Measurements from ENCODE around the gene CD164L2. TPM values are rescaled to one million over a fixed set of nuclear protein-coding genes. Genes with fewer than 3 reads are reported as not detected.

Gene CD164L2
- total RNA-seq, 4 donors from 2014 or later: 5.9 to 14.3 (median 10.3) TPM

DNA sequence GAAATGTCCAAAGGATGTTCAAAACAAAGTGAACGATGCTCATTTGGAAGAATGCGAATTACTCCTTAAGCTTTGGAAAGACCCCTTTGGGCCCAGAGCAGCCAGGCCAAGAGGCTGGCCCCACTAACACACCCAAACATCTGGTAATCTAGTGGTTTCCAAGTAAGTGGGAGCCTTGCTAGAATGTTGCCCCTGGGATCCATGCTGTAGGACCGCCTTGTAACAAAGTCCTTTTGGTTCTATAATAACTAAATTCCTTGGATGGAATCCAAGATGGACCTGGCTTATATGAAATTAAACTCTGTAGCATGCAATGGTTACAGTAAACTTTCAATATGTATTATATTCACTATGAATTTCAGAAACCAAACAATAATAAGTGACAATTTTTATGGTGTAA, 34.6 kb upstream of the CD164L2 start:
- Histone ChIP-seq H3K27me3 (no peaks in the 10 kb centered on the region), H3K27ac (peak overlapping the region; percentile 62), H3K4me3 (no peak overlapping the region), H3K4me1 (peaks cover 68% of the 10 kb centered on the region), H3K36me3 (peaks cover 46% of the 10 kb centered on the region), H3K9me3 (no peaks in the 10 kb centered on the region)
- WGBS: 82% methylated on average over 3 of the region's 3 CpGs
- no peak for TF ChIP-seq POLR2A (IDR thresholded peaks at IDR 0.05)
- TF ChIP-seq EP300 (IDR thresholded peaks at IDR 0.05): no peak
- no peak for DNase-seq (ENCODE audit: low spot score in 2 of 2)

DNA sequence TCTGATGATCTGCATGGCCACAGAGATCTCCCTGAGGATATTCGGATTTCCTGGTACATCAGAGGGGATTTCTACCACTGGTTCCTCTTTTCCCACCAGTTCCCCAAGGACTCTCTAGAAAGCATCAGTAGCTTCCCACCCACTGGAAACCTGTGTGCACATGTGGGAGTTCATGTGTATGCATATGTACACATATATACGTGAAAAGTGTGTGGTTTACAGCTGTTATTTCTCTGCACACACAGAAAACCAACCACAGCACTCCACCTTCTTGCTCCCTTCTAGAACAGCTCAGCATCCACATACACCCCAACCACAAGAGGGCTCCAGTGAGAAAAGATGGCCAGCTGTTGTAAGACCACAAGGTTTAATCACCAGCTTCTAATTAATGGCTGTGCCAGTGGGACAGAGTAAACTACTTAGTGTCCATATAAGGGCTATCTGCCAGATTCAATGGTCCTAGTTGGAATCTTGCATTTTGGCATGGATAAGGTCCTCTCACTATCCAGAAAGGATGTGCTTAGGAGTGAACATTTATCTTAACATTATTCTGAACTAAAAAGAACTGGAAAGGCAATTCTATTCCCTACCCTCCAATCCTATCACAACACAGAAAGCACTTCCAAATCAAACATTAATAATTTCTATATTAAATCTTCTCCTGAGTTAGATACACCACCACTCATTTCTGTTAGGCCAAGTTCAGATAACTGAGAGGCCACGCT, 33.4 kb upstream of the CD164L2 start:
- Histone ChIP-seq H3K36me3 (peaks cover 57% of the 10 kb centered on the region), H3K9me3 (no peaks in the 10 kb centered on the region), H3K27me3 (no peaks in the 10 kb centered on the region), H3K27ac (no peak overlapping the region), H3K4me1 (peaks cover 63% of the 10 kb centered on the region), H3K4me3 (no peak overlapping the region)
- DNase-seq (ENCODE audit: low spot score in 2 of 2): no peak
- WGBS: 75% methylated on average over 3 of the region's 3 CpGs
- TF ChIP-seq POLR2A (IDR thresholded peaks at IDR 0.05): no peak
- no peak for TF ChIP-seq POLR2AphosphoS5 (IDR thresholded peaks at IDR 0.05)
- TF ChIP-seq, protein P1, sequence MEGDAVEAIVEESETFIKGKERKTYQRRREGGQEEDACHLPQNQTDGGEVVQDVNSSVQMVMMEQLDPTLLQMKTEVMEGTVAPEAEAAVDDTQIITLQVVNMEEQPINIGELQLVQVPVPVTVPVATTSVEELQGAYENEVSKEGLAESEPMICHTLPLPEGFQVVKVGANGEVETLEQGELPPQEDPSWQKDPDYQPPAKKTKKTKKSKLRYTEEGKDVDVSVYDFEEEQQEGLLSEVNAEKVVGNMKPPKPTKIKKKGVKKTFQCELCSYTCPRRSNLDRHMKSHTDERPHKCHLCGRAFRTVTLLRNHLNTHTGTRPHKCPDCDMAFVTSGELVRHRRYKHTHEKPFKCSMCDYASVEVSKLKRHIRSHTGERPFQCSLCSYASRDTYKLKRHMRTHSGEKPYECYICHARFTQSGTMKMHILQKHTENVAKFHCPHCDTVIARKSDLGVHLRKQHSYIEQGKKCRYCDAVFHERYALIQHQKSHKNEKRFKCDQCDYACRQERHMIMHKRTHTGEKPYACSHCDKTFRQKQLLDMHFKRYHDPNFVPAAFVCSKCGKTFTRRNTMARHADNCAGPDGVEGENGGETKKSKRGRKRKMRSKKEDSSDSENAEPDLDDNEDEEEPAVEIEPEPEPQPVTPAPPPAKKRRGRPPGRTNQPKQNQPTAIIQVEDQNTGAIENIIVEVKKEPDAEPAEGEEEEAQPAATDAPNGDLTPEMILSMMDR (IDR thresholded peaks at IDR 0.05): peak; percentile 50 to 54
- TF ChIP-seq EP300 (IDR thresholded peaks at IDR 0.05): no peak

DNA sequence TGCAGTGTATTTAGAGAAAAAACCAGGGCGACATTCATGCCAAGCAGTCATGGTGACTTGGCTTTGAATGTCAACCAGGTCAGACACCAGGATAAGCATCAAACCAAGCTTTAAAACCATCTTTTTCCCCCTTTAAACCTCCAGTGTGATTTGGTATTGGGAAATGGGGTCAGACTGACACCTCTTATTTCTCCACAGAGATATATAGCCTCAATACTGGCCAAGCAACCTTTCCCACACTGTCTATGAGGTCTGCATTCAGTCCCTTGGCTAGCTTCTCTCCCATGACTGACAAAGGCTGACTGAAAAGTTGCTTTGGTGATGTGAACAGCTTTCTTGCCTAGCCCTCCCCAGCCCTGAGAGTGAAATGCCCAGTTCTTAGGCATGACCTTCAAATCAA, 31.0 kb upstream of the CD164L2 start:
- H3K4me1 ChIP-seq: peaks cover 49% of the 10 kb centered on the region
- DNase-seq (ENCODE audit: low spot score in 2 of 2): no peak
- TF ChIP-seq POLR2A (IDR thresholded peaks at IDR 0.05) (no peak), EP300 (IDR thresholded peaks at IDR 0.05) (no peak), POLR2AphosphoS5 (IDR thresholded peaks at IDR 0.05) (no peak)
- TF ChIP-seq, protein P1 (IDR thresholded peaks at IDR 0.05): no peak
- H3K9me3 ChIP-seq: no peaks in the 10 kb centered on the region
- H3K27me3 ChIP-seq: no peaks in the 10 kb centered on the region
- H3K36me3 ChIP-seq: peaks cover 80% of the 10 kb centered on the region
- WGBS: 81% methylated on average over 1 of the region's 1 CpG
- H3K27ac ChIP-seq: peak overlapping the region; percentile 64
- H3K4me3 ChIP-seq: no peak overlapping the region

DNA sequence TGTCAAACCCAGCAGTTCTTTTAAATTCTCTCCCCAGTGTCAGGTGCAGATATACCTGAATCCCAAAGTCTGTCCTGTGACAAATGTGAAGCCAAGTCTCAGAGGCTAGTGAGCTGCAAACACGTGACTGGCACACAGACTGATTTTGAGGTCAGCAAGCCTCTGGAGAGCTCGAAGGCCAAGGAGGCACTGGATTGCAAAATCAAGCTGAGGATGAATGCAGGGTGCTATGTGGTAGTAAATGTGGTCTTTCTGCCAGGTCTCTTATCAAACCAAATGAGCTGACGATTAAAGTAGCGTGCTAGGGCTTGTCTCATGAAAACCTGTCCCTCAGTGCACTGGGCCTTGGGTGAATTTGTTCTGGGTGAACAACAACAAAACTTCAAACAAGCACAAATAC, 29.9 kb upstream of the CD164L2 start:
- Histone ChIP-seq H3K4me1 (peaks cover 38% of the 10 kb centered on the region), H3K36me3 (peaks cover 91% of the 10 kb centered on the region), H3K4me3 (no peak overlapping the region), H3K27ac (peak overlapping the region; percentile 64), H3K9me3 (no peaks in the 10 kb centered on the region), H3K27me3 (no peaks in the 10 kb centered on the region)
- DNase-seq (ENCODE audit: low spot score in 2 of 2): no peak
- TF ChIP-seq POLR2A (IDR thresholded peaks at IDR 0.05) (no peak), POLR2AphosphoS5 (IDR thresholded peaks at IDR 0.05) (no peak), EP300 (IDR thresholded peaks at IDR 0.05) (no peak)
- TF ChIP-seq, protein P1 (IDR thresholded peaks at IDR 0.05): no peak
- 68% methylated on average over 4 of the region's 4 CpGs for WGBS

DNA sequence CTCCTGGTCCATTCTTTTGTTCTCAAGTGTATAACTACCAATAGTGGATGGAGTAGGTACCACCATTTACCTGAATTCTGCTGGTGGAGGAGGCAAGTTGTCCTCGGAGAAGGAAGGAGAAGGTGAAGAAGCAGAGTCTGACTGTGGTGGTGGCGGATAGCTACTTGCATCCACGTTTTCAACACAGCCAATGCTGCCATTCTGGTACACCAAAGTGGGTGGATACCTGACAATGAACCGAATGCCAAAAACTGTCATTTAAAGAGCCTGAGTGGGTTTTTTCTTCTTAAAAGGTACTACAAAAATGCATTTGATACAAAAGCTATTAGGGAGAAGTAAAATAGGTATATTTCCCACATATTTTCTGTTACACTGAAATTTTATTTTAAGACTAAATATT, 29.4 kb upstream of the CD164L2 start:
- TF ChIP-seq EP300 (IDR thresholded peaks at IDR 0.05) (no peak), POLR2AphosphoS5 (IDR thresholded peaks at IDR 0.05) (no peak), POLR2A (IDR thresholded peaks at IDR 0.05) (no peak)
- TF ChIP-seq, protein P1 (IDR thresholded peaks at IDR 0.05): no peak
- no peaks in the 10 kb centered on the region for H3K27me3 ChIP-seq
- no peaks in the 10 kb centered on the region for H3K9me3 ChIP-seq
- no peak overlapping the region for H3K4me3 ChIP-seq
- WGBS: 85% methylated on average over 4 of the region's 4 CpGs
- DNase-seq (ENCODE audit: low spot score in 2 of 2): no peak
- peaks cover 93% of the 10 kb centered on the region for H3K36me3 ChIP-seq
- H3K27ac ChIP-seq: peak overlapping the region; percentile 64
- H3K4me1 ChIP-seq: peaks cover 36% of the 10 kb centered on the region
